GM19238 (cell line): ENCODE measurements around the gene CNBD2.
A peak's percentile ranks its signal among the peaks of the same experiment; 100 is the strongest.
"Not testable (repeated sequence)": the region's sequence is repeated elsewhere in the genome, so short reads cannot be mapped to it uniquely, and the experiment has no call there.

ENCODE experiments used
- DNase-seq: peaks from one replicate; pipeline ENCODE4 v3.0.0; 2011; ENCODE audit warnings: low spot score; ENCODE audit not compliant: insufficient read length

Gene CNBD2

GRCh38 chr20:35967979-35968640, at the start of gene CNBD2:
CNBD2 (plus strand) TSS chr20:35968590; CDS start chr20:35968763, 173 bp downstream.
- no peak for DNase-seq

- no peak for DNase-seq
Measured at GRCh38 chr20:35920523-35920922, 47.9 kb upstream of the CNBD2 start.

DNA sequence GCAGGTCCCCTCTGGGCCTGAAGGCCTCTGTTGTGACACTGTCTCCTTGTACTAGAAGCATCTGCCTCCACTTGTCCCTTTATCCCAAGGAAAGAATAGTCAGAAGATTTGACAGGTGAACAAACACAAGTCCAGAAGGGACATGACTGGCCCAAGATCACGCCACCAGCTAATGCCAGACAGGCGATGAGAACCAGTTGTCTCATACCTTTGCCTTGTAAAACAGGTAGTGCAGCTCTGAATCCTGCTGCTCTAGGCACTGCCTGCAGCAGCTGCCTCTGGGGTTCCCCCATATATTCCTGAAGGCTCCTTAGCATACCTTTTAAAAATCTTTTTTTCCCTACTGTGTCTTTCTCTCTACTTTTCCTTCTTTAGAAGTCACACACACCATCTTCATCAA, 39.1 kb upstream of the CNBD2 start:
- DNase-seq: no peak

DNA sequence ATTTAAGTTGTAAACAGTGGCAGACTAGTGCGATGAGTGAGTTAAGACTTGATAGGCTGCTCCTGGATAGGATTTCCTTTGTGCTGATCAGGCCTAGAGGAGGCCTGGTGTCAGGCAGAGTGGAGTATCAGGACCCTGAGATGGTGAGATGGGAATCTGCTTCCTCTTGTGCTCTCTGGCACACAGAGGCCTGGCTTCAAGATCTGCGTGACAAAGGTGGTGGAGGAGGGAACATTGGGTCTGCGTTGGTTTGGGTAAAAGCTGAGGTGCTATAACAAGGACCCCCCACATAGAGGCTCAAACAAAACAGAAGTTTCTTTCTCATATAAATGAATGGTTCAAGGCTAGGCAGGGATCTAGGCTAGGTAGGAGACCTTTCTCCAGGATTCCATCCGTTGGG, 34.3 kb upstream of the CNBD2 start:
- DNase-seq: no peak

DNA sequence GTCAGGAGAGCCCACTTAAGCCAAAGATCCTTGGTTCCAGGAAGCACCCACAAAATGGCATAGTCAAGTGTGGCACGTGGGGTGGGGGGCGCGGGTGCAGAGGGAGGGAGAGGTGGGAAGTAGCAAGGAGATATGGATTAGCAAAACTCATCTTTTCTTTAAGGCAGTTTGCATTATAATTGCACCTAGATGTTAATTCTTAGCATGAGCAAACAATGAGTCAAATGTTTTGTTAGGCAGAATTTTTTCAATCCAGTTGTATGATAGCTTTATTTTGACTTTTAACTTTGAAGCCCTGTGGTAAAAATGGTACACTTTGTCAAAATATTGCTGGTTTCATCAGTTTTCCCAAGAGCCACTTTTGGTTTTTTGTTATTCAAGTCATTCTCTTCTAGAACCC, 29.1 kb upstream of the CNBD2 start:
- DNase-seq: no peak

- no peak for DNase-seq
Measured at GRCh38 chr20:35941620-35942019, 26.8 kb upstream of the CNBD2 start.

- DNase-seq: no peak
Measured at GRCh38 chr20:35942243-35942642, 26.1 kb upstream of the CNBD2 start.

DNA sequence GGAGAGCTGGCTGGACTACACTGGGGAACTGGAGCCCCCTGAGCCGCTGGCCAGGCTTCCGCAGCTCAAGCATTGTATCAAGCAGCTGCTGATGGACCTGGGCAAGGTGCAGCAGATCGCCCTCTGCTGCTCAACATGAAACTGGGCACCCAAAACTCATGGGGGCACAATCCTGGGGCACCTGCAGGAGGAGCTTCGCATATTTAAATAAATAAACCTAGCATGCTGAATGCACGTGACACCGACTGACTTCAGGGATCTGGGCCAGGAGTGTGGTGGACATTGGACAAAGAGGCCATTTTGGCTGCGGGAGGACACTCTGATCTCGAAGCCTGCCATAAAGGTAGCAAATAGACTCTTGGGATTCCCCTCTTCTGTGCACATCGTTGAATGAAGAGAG, 20.9 kb upstream of the CNBD2 start:
- no peak for DNase-seq

DNA sequence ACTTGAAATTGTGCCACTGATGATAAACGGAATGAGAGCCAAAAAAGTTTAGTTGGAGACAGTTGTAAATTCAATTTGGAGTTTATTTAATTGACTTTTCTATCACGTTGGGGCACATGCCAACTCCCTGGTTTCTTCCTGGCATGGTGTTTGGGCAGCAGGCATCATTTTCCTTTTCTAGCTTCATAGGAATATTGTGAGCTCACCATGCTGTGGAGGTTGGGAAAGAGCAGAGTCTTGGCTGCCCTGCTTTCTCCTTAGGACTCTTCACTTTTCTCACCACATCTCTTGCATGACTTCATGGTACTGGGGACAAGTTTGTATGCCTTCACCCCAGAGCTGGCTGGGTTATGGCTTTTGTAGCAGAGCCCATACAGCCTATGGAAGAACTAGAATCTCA, 20.5 kb upstream of the CNBD2 start:
- no peak for DNase-seq

DNA sequence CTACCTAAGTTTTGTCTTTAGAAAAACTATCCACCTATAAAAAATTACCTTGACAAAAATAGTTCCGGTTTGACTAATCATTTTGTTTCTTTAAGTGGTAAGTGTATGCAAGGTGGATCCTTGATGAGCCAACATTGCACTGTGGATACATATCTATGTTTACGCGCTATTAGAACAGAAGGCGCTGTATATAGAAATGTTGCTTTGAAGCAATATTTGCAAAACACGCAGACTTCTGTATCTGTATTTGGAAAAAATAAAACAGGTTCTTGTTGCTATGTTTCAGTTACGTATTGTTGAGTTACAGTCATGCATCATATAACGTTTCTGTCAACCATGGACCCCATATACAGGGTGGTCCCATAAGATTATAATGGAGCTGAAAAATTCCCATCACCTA, 18.3 kb upstream of the CNBD2 start:
- no peak for DNase-seq

- DNase-seq: not testable (repeated sequence)
Measured at GRCh38 chr20:35952080-35952479, 16.3 kb upstream of the CNBD2 start.

- DNase-seq: no peak
Measured at GRCh38 chr20:35952480-35953386, 15.7 kb upstream of the CNBD2 start.

DNA sequence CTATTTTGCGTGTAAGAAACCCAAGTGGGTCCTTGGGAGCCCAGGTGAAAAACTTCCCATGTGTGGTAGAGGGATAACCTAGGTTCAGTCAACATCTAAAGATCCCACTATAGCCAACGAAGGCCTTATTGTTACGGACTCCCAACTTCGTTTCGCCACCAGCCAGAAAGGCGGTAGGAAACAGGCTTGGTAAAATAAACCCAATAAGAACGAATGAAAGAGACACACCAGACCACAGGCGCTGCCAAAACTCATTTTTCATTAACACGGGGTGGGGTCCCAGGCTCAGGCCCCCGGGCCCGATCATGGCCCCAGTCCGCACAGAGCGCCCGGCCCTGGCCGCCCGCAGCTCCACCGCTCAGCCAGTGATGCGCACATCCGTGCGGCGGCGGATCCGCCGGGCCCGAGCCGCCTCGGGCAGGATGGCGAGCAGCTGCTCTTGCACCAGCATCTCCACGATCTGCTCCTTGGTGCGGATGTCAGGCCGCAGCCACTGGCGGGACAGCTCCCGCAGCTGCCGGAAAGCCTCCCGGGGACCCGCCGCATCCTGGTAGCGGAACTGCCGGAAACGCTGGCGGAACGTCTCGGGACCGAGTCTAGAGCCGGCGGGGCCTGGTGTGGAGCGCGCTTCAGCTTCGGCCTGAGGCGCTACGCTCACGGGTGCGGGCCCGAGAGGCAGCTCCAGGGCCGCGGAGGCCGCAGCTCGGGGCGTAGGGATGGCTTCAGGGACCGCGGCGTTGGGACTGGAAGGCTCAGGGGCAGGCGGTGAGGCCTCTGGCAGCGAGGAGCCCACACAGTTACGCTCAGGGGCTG, 14.8 kb upstream of the CNBD2 start:
- peak; percentile 51 for DNase-seq

DNA sequence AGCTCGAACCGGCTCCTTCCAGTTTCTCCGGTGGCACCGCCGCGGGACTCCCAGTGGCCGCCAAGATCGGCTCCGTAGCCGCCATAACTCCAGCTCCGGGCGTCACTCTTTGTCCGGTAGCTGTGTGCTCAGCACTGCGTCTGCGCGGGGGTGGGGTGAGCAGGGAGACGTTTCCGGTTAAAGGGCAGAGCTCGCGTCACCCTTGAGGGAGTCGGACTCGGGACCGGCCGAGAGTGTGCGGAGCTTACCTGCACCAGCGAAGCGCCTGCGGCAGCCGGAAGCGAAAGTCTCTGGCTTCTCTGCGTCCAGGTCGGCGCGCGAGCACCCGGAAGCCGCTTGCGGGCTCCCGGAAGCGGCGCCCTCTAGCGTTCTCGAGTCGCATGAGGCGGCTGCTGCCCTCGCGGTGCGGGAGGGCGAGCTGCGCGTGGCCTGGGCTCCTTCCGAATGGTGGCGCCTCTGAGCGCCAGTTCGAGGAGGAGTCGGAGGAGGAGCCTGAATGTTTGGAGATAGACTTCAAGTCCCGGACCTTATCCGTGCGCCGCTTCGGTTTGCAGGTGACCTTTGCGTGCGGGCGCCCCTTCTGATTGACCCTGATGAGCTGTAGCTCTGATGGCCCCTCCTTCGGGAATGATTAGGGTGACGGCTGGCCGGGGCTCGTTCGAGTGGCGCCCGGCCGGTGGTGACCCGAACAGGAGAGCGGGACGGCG, 14.0 kb upstream of the CNBD2 start, which contains the start of gene SCAND1:
Gene SCAND1, minus strand, starts transcription at position 303 of the 707 bp plus-strand sequence. Its CDS starts 218 bp downstream, at position 85.
- peak; percentile 88 for DNase-seq

- peak; percentile 17 for DNase-seq
Measured at GRCh38 chr20:35954907-35955251, 13.5 kb upstream of the CNBD2 start.

- no peak for DNase-seq
Measured at GRCh38 chr20:35956616-35957015, 11.8 kb upstream of the CNBD2 start.

GRCh38 chr20:35959291-35959690, 9.1 kb upstream of the CNBD2 start:
- not testable (repeated sequence) for DNase-seq

DNA sequence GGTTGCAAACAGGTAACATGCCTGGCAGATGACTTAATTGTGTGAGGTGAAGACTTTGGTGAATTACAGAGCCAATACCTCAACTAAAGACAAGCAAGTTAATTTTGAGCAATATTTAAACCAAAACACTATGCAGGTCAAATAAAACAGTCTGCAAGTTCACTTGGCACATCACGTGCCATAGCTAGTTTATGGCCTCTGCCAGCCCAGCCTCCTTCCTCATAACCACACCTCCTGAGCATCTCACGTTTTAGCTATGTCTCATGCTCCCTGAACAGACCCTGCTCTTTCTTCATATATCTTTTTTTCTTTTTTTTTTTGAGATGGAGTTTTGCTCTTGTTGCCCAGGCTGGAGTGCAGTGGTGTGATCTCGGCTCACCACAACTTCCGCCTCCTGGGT, 4.5 kb upstream of the CNBD2 start:
- DNase-seq: no peak

DNA sequence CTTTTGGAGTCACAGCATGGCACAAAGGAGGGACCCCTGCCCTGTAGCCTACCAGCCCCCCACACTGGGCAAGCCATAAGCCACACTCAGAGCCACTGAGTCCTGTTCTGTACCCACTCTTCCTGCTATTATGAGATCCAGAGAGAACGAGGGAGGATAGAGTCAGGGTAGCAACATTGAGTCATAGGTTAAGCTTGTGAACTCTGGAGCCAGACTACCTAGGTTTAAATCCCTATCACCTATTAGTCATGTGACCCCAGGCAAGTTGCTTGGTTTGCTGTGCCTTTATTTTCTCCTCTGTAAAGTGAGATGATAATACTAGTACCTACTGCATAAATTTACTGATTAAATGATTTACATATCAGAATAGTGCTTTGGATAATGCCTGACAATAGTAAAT, 540 bp downstream of the CNBD2 start:
- DNase-seq: no peak

GRCh38 chr20:35971981-35972380, 3.6 kb downstream of the CNBD2 start:
- no peak for DNase-seq

GRCh38 chr20:35972462-35972861, 4.1 kb downstream of the CNBD2 start:
- no peak for DNase-seq
